HT1080 (cell line): ENCODE measurements around the gene NR5A1. TPM values are rescaled to one million over a fixed set of nuclear protein-coding genes. Genes with fewer than 3 reads are reported as not detected.

Experiments used
- DNase-seq: peaks from one replicate; pipeline ENCODE4 v3.0.0-alpha.2; 2015; ENCODE audit warnings: low read depth
- total RNA-seq: library from RNA; depleted of rRNA; stranded (reverse); fragments of >200 nt; shearing (Covaris generic); gene quantifications from 2 replicates; pipeline ENCODE4 v1.2.3, GENCODE V29; 2014

The NR5A1 gene
- total RNA-seq, 1 experiment from 2014 or later: not detected

GRCh38 chr9:124483481-124483880, 23.7 kb downstream of the NR5A1 start:
- no peak for DNase-seq

- DNase-seq: no peak
Measured at GRCh38 chr9:124482431-124483031, 24.7 kb downstream of the NR5A1 start.

DNA sequence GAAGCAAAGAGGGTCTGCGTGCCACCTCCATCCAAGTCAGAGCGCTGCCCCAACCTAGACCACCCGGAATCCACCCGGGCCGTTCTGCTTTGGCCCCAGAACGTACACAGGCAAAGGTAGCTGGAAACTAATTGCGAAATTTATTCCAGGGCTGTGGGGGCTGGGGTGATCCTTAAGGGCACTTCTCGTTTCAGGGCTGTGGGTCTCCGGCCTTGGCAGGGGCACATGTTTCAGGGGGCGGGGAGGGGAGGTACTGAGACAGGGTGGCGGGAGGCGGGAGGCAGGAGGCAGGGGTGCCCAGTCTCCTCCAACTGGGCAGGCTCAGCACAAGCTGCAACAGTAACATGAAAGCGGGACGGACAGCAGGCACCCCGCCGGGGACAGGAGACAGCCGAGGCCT, 26.1 kb downstream of the NR5A1 start:
- no peak for DNase-seq

- DNase-seq: peak; percentile 40
Measured at GRCh38 chr9:124480621-124480981, 26.6 kb downstream of the NR5A1 start.

GRCh38 chr9:124479947-124480620, 27.1 kb downstream of the NR5A1 start:
- no peak for DNase-seq

GRCh38 chr9:124479371-124479770, 27.8 kb downstream of the NR5A1 start:
- no peak for DNase-seq

- DNase-seq: no peak
Measured at GRCh38 chr9:124478354-124478753, 28.8 kb downstream of the NR5A1 start.

GRCh38 chr9:124477648-124478285, 29.4 kb downstream of the NR5A1 start:
- no peak for DNase-seq

- DNase-seq: no peak
Measured at GRCh38 chr9:124477211-124477647, 30.0 kb downstream of the NR5A1 start.

GRCh38 chr9:124475868-124476690, 31.1 kb downstream of the NR5A1 start:
- no peak for DNase-seq

DNA sequence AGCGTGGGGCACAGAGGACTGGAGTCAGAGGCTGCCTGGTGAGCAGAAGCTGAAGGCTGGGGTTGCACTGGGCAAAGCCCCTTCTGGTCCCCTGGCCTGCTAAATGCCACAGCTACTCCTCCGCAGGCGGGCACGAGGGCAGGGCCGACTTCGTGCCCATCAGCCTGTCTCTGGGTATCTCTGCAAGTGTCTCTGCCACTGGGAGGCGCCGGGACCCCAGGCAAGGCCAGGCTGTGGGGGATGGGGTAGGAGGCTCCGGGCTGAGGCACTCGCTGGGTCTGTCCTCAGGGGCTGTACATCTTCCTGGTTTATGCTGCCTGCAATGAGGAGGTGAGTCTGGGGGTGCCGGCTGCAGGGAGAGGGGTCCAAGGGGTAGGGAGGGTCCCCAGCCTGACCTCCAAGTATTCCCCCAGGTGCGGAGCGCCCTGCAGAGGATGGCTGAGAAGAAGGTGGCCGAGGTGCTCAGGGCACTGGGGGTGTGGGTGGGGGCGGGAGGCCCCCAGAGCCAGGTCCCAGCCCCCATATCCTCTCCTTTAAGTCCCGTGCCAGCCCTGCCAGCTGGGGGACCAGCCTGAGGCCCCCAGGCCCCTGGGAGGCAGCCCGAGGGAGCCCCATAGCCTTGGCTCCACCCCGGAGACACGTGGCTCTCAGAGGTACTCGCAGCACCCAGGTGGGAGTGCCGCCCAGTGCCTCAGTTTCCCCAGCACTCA, 31.9 kb downstream of the NR5A1 start:
- DNase-seq: peak; percentile 16

GRCh38 chr9:124474151-124474550, 33.0 kb downstream of the NR5A1 start:
- DNase-seq: no peak

DNA sequence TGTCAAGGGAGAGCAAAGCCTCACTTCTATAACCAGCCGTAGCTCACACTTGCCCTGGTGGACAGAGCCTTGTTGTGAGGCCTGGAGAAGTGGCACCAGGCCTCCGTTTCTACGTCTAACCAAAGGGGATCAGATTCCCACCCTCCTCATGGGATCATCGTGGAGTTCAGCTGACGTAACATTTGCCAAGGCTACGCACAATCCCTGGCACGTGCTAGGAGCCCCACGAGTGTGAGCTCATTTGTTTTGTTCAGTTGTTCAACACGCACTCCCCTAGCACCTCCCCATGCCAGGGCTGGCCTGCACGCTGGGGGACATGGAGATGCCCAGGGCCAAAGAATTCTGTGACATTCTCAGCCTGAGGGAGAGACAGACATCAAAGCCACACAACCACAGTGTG, 33.9 kb downstream of the NR5A1 start:
- no peak for DNase-seq

DNA sequence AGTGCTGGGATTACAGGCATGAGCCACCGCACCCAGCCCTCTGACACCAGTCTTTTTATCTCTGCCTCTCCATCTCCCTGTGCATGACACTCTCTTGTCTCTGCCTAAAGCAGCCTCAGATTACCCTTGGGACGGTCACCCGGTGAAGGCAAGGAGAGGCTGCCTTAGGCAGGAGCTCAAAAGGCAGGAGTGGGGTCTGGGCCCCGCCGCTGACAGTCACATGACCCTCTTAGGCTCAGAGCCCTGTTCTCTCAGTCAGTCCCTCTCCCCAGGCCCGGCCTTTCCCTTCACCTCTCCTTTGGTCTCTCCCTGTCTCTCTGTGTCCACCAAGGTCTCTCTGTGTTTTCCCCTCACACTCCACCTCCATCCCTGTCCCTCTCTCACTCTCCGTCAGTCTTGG, 34.4 kb downstream of the NR5A1 start:
- no peak for DNase-seq

DNA sequence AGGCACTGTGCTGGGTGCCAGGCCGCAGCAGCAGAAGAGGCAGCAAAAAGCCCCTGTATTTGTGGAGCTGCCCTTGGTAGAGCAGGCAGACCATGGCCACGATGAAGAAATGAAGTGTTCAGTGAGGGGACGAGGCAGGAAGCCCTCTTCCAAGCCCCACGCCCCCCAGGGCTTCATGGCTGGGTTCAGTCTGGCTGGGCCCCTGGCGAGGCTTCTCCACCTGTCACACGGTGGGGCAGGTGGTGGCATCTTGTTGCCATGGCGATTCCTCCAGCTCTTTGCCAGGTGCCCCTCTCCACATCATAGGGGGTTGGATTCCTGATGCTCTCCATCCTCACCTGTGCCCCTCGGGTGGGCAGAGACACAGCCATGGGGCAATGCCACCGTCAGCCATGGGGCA, 35.4 kb downstream of the NR5A1 start:
- no peak for DNase-seq

GRCh38 chr9:124470726-124471125, 36.5 kb downstream of the NR5A1 start:
- no peak for DNase-seq

DNA sequence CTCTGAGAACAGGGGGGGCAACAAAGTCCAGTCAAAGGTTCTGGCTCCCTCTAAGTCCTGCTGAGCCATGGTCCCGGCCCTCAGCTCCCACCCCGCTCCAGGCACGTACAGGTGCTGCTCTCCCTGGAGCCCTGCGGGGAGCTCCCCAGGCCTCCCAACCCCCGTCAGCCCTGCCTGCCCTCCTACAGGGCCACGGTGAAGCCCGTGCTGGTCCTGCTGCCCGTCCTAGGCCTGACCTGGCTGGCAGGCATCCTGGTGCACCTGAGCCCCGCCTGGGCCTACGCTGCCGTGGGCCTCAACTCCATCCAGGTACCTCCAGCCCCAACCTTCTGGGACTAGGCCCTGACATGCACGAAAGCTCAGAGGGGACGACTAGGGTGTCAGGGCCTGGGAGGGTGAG, 36.9 kb downstream of the NR5A1 start:
- no peak for DNase-seq

GRCh38 chr9:124469011-124469832, 38.0 kb downstream of the NR5A1 start:
- DNase-seq: no peak

GRCh38 chr9:124468061-124468740, 39.0 kb downstream of the NR5A1 start:
- no peak for DNase-seq
